NCI-H69 (cell line): ENCODE results near the gene TBC1D22A.

Experiments
- DNase-seq: peaks from one replicate; lab custom pipeline; 2025; lab: John Stamatoyannopoulos, UW

Gene TBC1D22A

DNA sequence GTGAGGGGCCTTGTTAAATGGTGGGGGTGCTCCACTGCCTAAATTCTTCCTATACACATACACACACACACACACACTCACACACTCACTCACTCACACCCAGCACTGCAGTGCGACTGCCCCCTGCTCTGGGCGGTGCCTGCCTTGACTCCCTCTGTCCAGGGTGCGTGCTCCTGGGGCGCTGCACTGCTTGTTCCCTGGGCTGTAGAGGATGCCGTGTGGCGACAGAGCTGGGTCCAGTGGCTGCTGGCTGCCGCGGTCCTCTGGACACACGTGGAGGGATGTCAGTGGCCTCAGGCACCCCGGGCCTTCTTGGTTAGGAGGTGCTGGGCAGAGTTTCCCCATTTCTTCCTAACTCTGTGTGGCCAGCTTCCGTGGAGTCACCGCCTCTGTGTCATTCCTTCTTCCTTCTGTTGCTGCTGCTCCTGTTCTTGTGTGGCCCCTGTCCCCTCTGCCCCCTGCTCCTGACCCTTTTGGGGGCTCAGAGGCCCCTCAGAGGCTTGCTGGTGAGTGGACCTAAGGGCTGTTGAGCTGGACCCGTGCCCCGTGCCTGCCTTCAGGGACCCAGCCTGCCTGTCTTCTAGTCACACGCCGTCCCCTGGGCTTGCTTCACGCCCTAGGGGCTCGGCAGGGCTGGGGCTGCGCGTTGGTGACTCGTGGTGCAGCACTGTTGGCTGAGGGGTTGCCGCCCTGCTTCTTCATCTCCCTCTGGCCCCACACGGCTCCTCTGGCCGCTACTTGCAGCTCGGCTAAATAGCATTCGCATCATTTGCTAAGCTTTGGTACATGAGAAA lies 147.0 kb downstream of the TBC1D22A start:
- no peak for DNase-seq

GRCh38 chr22:46910624-46911023 lies 148.2 kb downstream of the TBC1D22A start:
- peak; percentile 68 for DNase-seq

GRCh38 chr22:46911346-46911745 lies 148.9 kb downstream of the TBC1D22A start:
- peak; percentile 43 for DNase-seq

- DNase-seq = peak; percentile 86
Measured at GRCh38 chr22:46913351-46913750, 150.9 kb downstream of the TBC1D22A start.

- DNase-seq = peak; percentile 19
Measured at GRCh38 chr22:46914481-46914880, 152.0 kb downstream of the TBC1D22A start.

DNA sequence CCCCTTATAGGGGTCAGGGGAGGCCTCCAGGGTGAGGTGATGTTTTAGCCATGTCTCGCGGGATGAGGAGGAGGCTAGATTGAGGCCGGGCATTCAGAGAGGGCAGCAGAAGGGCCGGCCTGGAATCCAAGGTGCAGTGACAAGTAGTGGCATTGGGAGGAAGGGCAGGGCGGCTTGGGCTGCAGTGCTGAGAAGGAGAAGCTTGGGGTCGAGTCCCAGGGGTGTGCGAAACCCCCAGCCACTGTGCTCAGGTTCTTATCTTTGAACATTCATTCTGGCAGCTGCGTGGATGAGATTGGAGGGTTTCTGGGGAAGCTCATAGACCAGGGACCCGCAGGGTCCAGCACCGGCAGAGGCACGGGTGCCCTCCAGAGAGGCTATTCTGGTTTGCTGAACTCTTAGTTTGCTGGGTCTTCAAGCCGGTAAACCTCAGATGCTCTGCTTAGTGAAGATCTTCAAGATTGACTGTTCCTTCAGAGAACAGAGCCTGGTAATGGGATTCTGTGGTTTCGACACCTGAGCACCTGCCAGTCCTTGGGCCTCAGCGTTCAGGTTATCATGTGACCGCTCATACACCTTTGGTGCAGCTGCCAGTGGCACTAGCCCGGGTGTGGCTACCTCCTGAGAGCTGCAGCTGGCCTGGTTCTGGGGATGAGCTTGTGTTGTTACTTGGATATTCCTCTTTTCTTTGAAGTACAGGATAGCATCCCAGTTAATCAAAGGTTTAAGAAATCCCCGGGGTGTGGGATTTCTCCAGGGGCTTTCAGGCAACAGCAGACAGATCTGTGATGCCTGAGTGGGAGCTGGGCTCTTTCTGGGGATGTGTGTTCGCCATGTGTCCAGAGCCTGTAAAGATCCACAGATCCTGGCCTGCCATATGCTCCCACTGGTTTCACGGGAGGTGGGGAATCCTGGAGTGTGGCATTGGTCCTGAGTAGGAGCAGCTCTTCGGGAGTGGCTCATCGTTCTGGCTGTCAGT lies 152.8 kb downstream of the TBC1D22A start:
- peak; percentile 64 for DNase-seq

DNA sequence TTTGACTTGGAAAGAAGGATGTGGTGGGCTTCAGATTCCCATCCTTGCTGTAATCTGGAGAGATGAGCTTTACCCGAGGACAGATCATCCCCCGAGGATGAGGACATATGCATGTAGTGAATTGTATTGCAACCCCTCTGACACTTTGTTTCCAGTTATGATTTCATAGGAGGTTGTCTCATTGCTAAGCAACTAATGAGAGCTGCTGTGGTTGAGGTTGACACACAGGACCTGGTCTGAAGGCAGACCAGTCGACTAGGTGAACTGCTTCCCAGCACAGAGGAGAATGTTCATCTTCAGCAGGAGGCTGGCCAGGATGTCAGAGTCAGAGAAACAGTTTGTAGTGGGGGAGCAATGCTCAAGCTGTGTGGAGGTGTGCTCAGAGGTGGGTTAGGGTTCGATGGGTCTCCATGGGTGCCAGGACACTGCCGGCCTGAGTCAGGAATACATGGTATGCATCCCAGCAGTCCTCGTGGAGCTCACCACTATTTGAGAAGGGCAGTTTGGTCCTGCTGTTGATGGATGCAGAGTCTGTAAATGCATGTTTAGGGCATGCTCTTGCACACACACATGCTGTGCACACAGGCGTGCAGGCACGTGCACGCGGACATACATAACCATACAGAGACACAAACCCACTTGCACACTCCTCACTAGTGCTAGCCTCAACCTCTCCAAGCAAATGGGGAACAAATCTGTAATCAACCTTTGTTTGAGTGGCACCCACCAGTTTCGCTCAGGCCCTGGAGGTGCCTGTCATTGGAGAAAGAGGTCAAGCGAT lies 153.7 kb downstream of the TBC1D22A start:
- DNase-seq = no peak

DNA sequence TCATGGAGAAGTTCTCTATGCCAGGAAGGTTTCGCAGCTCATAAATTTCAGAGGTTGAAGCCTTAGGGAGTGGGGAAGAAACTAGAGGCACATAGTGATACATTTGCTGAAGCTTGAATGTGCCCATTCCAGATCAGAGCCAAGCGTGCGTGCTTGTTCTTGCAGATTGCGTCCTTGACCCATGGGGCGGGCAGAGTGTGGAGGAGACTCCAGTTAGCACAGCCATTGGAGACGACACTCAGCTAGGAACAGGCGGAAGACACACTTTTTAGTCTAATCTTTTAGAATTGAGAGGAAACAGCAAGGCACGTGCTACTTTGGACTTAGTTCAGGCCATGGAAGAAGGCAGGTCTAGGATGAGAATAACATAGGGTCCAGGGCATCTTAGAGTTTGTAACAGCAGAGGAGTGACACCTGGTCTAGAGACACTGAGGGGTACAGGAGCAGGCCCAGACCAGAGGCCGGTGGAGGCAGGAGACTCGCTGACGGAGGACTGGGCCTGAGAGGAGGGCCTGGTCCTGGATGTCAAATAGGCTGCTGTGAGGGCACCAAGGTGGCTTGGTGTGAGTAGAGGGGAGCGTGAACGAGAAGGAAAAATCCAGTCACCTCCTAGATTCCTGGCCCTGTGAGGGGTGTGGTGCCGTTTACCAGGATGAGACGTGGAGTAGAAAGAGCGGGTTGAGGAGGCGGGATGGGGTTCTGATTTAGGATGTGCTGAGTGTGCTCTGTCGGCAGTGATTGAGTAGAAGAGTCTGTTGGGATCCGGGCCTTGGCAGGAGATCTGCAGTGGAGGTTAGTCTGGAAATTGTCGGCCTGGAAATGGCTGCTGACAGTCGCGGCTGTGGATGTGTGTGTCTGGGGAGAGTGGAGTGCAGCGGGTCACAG lies 154.7 kb downstream of the TBC1D22A start:
- DNase-seq = no peak

GRCh38 chr22:46917771-46918101 lies 155.3 kb downstream of the TBC1D22A start:
- no peak for DNase-seq

DNA sequence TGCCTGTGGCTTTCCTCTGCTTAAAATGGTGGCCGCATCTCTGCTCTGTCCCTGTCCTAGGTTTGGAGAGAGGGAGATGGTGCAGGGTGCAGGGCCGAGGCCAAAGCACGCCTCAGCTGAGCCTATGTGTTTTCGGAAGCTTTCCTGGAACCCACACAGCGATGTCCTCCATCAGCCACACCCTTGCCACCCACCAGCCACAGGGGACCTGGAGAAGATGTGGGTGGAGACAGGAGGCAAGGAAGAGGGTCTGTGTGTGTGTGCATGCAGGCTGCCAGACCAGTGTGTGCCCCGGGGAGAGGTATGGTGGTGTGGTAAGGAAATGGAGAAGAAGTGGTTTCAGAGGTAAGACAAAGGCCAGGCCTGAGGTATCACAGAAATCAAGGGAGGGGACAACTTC lies 155.7 kb downstream of the TBC1D22A start:
- no peak for DNase-seq

DNA sequence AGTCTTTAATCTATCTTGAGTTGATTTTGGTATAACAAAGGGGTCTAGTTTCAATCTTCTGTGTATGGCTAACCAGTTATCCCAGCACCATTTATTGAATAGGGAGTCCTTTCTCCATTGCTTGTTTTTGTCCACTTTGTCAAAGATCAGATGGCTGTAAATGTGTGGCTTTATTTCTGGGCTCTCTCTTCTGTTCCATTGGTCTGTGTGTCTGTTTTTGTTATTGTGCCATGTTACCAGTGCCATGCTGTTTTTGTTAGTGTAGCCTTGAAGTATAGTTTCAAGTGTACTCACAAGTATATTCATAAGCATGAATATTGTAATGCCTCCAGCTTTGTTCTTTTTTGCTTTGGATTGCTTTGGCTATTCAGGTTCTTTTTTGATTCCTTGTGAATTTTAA lies 159.6 kb downstream of the TBC1D22A start:
- DNase-seq = no peak

GRCh38 chr22:46923394-46923793 lies 160.9 kb downstream of the TBC1D22A start:
- no peak for DNase-seq

DNA sequence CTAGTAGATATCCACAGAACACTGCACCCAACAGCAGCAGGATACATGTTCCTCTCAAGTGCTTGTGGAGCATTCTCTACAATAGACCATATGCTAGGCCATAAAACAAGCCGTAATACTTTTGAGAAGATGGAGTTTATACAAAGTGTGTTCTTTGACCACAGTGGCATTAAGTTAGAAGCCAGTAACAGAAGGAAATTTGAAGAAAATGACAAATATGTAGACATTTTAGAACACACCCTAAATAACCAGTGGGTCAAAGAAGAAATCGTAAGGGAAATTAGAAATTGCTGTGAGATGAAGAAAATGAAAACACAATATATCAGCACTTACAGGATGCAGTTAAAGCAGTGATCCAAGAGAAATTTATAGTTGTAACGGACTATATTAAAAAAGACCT lies 163.4 kb downstream of the TBC1D22A start:
- no peak for DNase-seq

GRCh38 chr22:46929046-46929709 lies 166.7 kb downstream of the TBC1D22A start:
- no peak for DNase-seq

DNA sequence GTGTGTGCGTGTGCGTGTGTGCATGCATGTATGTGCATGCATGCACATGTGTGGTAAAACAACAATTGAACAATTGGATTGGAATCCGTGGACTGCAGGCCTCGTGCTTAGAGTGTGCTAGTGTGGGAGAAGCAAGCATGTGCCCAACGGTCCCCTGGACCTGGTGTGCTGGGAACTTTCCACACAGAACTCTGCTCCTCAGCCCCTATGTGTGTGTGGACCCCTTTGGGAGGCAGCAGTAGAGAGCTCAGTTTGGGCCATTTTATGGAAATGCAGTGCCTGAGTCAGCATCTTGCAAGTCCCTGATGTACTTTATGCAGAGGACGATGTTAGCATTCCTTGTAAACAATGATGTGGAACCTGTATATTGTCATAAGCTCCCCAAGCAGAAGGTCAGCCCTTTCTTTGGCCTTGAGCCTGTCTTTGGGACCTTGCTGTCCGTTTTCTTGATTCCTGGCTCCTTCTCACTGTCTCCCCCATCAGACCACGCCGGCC lies 167.3 kb downstream of the TBC1D22A start:
- DNase-seq = no peak

DNA sequence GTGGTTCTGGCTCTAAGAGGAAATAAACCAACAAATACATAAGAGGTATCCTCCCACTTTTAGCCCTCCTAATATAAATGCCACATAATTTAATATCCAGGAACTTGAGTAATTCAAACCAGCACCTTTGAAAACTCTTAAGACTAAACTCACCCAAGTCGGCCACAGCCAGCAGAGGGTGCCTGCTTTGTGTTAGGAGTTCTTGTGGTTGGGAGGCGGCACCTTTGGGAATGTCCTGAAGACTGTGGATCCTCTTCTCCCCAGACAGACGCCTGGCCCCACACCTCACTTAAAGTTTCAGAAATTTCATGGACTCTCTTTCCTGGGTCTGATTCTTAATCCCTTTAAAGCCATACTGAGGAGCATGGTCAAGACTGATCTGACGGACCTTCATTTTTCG lies 169.0 kb downstream of the TBC1D22A start:
- DNase-seq = no peak

DNA sequence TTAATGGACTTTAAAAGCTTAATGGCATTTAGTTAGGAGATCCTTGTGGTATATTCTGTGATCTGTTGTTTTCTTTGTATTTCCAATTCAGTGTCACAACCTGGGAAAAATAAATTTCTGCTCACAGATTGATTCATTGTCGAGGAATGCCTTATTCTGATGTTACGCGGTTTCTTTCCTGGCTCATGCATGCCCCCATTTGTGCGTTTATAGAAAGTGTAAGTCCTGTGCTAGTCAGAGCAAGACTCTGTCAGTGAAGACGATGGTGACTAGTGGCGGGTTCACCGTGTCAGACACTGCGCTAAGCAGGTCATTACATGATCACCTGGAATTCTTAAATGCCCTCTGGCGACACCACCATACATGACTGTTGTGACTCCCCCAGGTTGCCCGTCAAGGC lies 169.4 kb downstream of the TBC1D22A start:
- DNase-seq = no peak

- no peak for DNase-seq
Measured at GRCh38 chr22:46933040-46933930, 170.8 kb downstream of the TBC1D22A start.

- no peak for DNase-seq
Measured at GRCh38 chr22:46934172-46934745, 171.8 kb downstream of the TBC1D22A start.
